HG03139 (cell line): ENCODE data around the gene MAPK11.

Experiments
- ATAC-seq: cut with Tn5 transposase; IDR thresholded peaks from one replicate; pipeline ENCODE4 v1.9.1; 2021; ENCODE audit not compliant: unreplicated experiment

Gene MAPK11

GRCh38 chr22:50227579-50228215 is 42.5 kb downstream of the MAPK11 start:
- ATAC-seq: no peak

- no peak for ATAC-seq
These were observed 43.4 kb downstream of the MAPK11 start for GRCh38 chr22:50226875-50227165.

- no peak for ATAC-seq
These were observed 43.9 kb downstream of the MAPK11 start for GRCh38 chr22:50226063-50226874.

GRCh38 chr22:50225200-50225969 is 44.8 kb downstream of the MAPK11 start:
- no peak for ATAC-seq

GRCh38 chr22:50224071-50224470 is 46.1 kb downstream of the MAPK11 start:
- ATAC-seq: no peak

- ATAC-seq: no peak
These were observed 47.7 kb downstream of the MAPK11 start for GRCh38 chr22:50222508-50222907.

- ATAC-seq: no peak
These were observed 48.5 kb downstream of the MAPK11 start for GRCh38 chr22:50221410-50222300.

- ATAC-seq: no peak
These were observed 49.4 kb downstream of the MAPK11 start for GRCh38 chr22:50220603-50221409.

GRCh38 chr22:50219800-50220602 is 50.2 kb downstream of the MAPK11 start:
- ATAC-seq: no peak

GRCh38 chr22:50218996-50219727 is 51.0 kb downstream of the MAPK11 start:
- no peak for ATAC-seq

GRCh38 chr22:50218153-50218995 is 51.8 kb downstream of the MAPK11 start:
- ATAC-seq: no peak

- ATAC-seq: no peak
These were observed 52.5 kb downstream of the MAPK11 start for GRCh38 chr22:50217543-50218152.

- no peak for ATAC-seq
These were observed 53.3 kb downstream of the MAPK11 start for GRCh38 chr22:50216684-50217520.

GRCh38 chr22:50216055-50216683 is 54.0 kb downstream of the MAPK11 start:
- ATAC-seq: no peak

- no peak for ATAC-seq
These were observed 54.7 kb downstream of the MAPK11 start for GRCh38 chr22:50215297-50216054.
